ENCODE data around the gene KCTD3. TPM values are rescaled to one million over a fixed set of nuclear protein-coding genes. Genes with fewer than 3 reads are reported as not detected.

Gene KCTD3
- total RNA-seq, 1 experiment from 2014 or later: 39.3 TPM

DNA sequence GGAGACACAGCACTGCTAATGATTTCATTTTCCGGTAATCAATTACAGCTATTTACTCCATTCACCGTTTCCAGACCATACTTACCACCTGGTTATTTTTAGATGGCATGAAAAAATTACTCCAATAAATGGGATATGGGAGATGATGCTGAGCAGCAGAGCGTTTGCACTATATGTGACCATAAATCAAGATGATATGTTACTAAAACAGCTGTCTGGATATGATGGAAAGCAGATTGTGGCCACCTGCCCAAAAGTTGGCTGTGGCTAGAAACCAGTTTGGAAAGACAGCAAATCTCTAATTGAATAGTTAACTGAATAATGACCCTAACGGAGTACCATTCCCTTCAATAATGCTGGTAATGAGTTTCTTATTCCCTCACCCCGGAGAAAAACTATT is 22.5 kb upstream of the KCTD3 start:
- H4K91ac ChIP-seq (ENCODE audit: insufficient read length, low read depth, low read length): no peak overlapping the region
- no peak for DNase-seq
- WGBS (ENCODE audit: extremely low coverage, insufficient read length, low lambda C conversion rate): no CpG with 5 or more reads among the region's 5 CpGs

More for the DNA sequence above, 22.5 kb upstream of the KCTD3 start:
- no peaks in the 10 kb centered on the region for H3K27me3 ChIP-seq (ENCODE audit: insufficient read depth, low read length)
- no peak overlapping the region for H2BK5ac ChIP-seq (ENCODE audit: insufficient read length, low read length)
- Mint-ChIP-seq H3K4me1 (no peaks in the 10 kb centered on the region), H3K9me3 (peaks cover 3 to 11% of the 10 kb centered on the region in 2 experiments; a peak in 4 of 5 replicates), H3K4me3 (no peak overlapping the region), H3K36me3 (ENCODE audit: insufficient read depth in 1 of 3, low read depth in 3 of 3) (peaks cover 0 to 6% (median 0%) of the 10 kb centered on the region in 3 experiments; a peak in 1 of 7 replicates), H3K27me3 (ENCODE audit: low read depth) (no peaks in the 10 kb centered on the region), H3K27ac (no peak overlapping the region)
- H4K5ac ChIP-seq (ENCODE audit: insufficient read length, low read depth, low read length): no peak overlapping the region
- H3K18ac ChIP-seq (ENCODE audit: insufficient read length, low read depth, low read length): no peak overlapping the region
- no peaks in the 10 kb centered on the region for H3K79me2 ChIP-seq (ENCODE audit: insufficient read depth, low read length)
- H2AK5ac ChIP-seq (ENCODE audit: insufficient read length, low read length): no peak overlapping the region
- H3K14ac ChIP-seq (ENCODE audit: insufficient read depth, low read length): no peak overlapping the region
- no peak overlapping the region for H3K9ac ChIP-seq (ENCODE audit: extremely low read depth, insufficient read length, low read length)
- H3K56ac ChIP-seq (ENCODE audit: insufficient read length, low read depth, low read length): no peak overlapping the region
- H3K23ac ChIP-seq (ENCODE audit: insufficient read length, low read depth, low read length): no peak overlapping the region
- H3K9me3 ChIP-seq (ENCODE audit: control insufficient read depth, low read depth, low read length): peaks cover 5% of the 10 kb centered on the region
- H3K79me1 ChIP-seq (ENCODE audit: insufficient read depth, low read depth, low read length, poor library complexity, severe bottlenecking): no peaks in the 10 kb centered on the region
- no peak overlapping the region for H2AFZ ChIP-seq (ENCODE audit: low read length)
- no peak overlapping the region for H2BK15ac ChIP-seq (ENCODE audit: low read depth, low read length)
- TF ChIP-seq, protein P1, sequence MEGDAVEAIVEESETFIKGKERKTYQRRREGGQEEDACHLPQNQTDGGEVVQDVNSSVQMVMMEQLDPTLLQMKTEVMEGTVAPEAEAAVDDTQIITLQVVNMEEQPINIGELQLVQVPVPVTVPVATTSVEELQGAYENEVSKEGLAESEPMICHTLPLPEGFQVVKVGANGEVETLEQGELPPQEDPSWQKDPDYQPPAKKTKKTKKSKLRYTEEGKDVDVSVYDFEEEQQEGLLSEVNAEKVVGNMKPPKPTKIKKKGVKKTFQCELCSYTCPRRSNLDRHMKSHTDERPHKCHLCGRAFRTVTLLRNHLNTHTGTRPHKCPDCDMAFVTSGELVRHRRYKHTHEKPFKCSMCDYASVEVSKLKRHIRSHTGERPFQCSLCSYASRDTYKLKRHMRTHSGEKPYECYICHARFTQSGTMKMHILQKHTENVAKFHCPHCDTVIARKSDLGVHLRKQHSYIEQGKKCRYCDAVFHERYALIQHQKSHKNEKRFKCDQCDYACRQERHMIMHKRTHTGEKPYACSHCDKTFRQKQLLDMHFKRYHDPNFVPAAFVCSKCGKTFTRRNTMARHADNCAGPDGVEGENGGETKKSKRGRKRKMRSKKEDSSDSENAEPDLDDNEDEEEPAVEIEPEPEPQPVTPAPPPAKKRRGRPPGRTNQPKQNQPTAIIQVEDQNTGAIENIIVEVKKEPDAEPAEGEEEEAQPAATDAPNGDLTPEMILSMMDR (conservative IDR thresholded peaks at IDR 0.05): no peak
- no peak overlapping the region for H3K4me2 ChIP-seq (ENCODE audit: insufficient read depth, insufficient read length, low read length)
- no peak overlapping the region for H3K27ac ChIP-seq (ENCODE audit: insufficient read length, low read depth, low read length)
- H2BK120ac ChIP-seq (ENCODE audit: low read depth, low read length, poor library complexity, severe bottlenecking): no peak overlapping the region
- no peaks in the 10 kb centered on the region for H3K4me1 ChIP-seq (ENCODE audit: insufficient read depth, low read length)
- H4K8ac ChIP-seq (replicated peaks; ENCODE audit: insufficient read length, low read depth, low read length): no peak overlapping the region
- no peak overlapping the region for H3K4ac ChIP-seq (ENCODE audit: low read depth, low read length)
- no peak overlapping the region for H2BK12ac ChIP-seq (ENCODE audit: insufficient read length, low read depth, low read length)
- no peak overlapping the region for H3T11ph ChIP-seq (ENCODE audit: low read length)
- no peak overlapping the region for H2BK20ac ChIP-seq (ENCODE audit: low read depth, low read length, poor library complexity, severe bottlenecking)
- H3K23me2 ChIP-seq (ENCODE audit: insufficient read length, low read depth, low read length, poor library complexity, severe bottlenecking): no peaks in the 10 kb centered on the region
- no peaks in the 10 kb centered on the region for H4K20me1 ChIP-seq (ENCODE audit: control insufficient read depth, insufficient read depth, insufficient read length)

Measured in H9 (cell line).